Parathyroid adenoma (tissue), 2 donors: ENCODE measurements around the gene PTGDR.

Experiments
- H2AFZ ChIP-seq: fragments of 300-600 bp; sonication (generic); one replicate; pipeline ENCODE4 v1.7.0; 2017; ENCODE audit warnings: antibody characterized with exemption, mild to moderate bottlenecking
- H3K27ac ChIP-seq: fragments of 300-600 bp; sonication (generic); one replicate; pipeline ENCODE4 v1.7.0; 2017
- H3K27me3 ChIP-seq: fragments of 300-600 bp; sonication (generic); one replicate; pipeline ENCODE4 v1.7.0; 2017; ENCODE audit warnings: low read length; ENCODE audit not compliant: control insufficient read depth, insufficient read depth
- H3K36me3 ChIP-seq: fragments of 300-600 bp; sonication (generic); one replicate; pipeline ENCODE4 v1.7.0; 2017; ENCODE audit warnings: low read length; ENCODE audit not compliant: control insufficient read depth, insufficient read depth
- H3K4me1 ChIP-seq: fragments of 300-600 bp; sonication (generic); one replicate; pipeline ENCODE4 v1.7.0; 2017; ENCODE audit warnings: control low read depth
- H3K4me2 ChIP-seq: fragments of 300-600 bp; sonication (generic); one replicate; pipeline ENCODE4 v1.7.0; 2017; ENCODE audit warnings: low read length
- H3K4me3 ChIP-seq: fragments of 300-600 bp; sonication (generic); one replicate; pipeline ENCODE4 v1.7.0; 2017; ENCODE audit warnings: low read depth, low read length
- H3K79me2 ChIP-seq: fragments of 300-600 bp; sonication (generic); one replicate; pipeline ENCODE4 v1.7.0; 2017; ENCODE audit warnings: control low read depth
- H3K9ac ChIP-seq: fragments of 300-600 bp; sonication (generic); one replicate; pipeline ENCODE4 v1.7.0; 2017; ENCODE audit warnings: mild to moderate bottlenecking
- H3K9me3 ChIP-seq: fragments of 300-600 bp; sonication (generic); one replicate; pipeline ENCODE4 v1.7.0; 2017; ENCODE audit warnings: low read length; ENCODE audit not compliant: control insufficient read depth
- TF ChIP-seq, protein P1 (sequence below): fragments of 300-600 bp; sonication (generic); IDR thresholded peaks from one replicate; pipeline ENCODE4 v1.7.0; 2017; ENCODE audit warnings: antibody characterized with exemption, mild to moderate bottlenecking
- donor health status: primary hyperparathyroidism.

PTGDR gene

DNA sequence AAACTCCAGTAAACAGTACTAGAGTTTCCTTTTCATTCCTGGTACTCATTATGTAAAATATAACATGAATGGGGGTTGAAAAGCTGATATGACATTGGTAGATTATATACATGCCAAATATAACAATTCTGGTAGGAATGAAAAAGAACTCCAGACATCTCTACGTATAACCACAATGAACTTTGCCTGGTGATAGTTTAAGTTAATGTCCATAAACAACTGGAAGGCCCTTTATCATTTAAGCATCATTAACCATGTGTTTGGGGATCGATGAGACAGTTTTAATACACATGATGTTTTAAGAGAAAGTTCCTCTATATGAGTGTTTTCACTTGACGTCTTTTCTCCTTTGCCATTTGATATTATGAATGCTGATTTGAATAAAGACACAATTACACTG is 52.4 kb downstream of the PTGDR start:
- Histone ChIP-seq H3K4me3 (no peak overlapping the region), H3K9me3 (no peaks in the 10 kb centered on the region), H2AFZ (no peak overlapping the region), H3K27ac (no peak overlapping the region), H3K36me3 (no peaks in the 10 kb centered on the region), H3K9ac (no peak overlapping the region), H3K4me1 (no peaks in the 10 kb centered on the region), H3K27me3 (no peaks in the 10 kb centered on the region), H3K4me2 (no peak overlapping the region), H3K79me2 (no peaks in the 10 kb centered on the region)
- TF ChIP-seq, protein P1, sequence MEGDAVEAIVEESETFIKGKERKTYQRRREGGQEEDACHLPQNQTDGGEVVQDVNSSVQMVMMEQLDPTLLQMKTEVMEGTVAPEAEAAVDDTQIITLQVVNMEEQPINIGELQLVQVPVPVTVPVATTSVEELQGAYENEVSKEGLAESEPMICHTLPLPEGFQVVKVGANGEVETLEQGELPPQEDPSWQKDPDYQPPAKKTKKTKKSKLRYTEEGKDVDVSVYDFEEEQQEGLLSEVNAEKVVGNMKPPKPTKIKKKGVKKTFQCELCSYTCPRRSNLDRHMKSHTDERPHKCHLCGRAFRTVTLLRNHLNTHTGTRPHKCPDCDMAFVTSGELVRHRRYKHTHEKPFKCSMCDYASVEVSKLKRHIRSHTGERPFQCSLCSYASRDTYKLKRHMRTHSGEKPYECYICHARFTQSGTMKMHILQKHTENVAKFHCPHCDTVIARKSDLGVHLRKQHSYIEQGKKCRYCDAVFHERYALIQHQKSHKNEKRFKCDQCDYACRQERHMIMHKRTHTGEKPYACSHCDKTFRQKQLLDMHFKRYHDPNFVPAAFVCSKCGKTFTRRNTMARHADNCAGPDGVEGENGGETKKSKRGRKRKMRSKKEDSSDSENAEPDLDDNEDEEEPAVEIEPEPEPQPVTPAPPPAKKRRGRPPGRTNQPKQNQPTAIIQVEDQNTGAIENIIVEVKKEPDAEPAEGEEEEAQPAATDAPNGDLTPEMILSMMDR, result no peak

DNA sequence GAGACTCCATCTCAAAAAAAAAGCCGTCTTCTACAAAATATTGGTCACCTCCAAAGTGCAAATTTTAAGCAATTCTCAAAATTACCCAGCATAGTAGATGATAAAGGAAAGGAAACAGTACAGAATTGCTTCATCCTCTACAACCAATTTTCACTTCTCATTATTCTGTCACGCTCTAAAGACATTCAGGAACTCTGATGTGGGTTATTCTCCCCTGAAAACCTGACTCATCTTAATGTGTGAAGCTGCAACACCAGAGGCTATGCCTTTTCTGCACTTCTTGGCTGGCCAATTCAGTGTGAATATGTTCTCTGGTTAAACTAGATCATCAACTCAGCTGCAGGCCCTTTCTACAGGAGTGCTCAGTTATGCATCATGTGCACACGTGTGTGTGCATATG is 57.6 kb downstream of the PTGDR start:
- no peak overlapping the region for H3K9ac ChIP-seq
- H3K4me3 ChIP-seq, result no peak overlapping the region
- no peaks in the 10 kb centered on the region for H3K79me2 ChIP-seq
- no peak overlapping the region for H2AFZ ChIP-seq
- no peak overlapping the region for H3K27ac ChIP-seq
- TF ChIP-seq, protein P1, result no peak
- no peaks in the 10 kb centered on the region for H3K4me1 ChIP-seq
- H3K27me3 ChIP-seq, result no peaks in the 10 kb centered on the region
- H3K9me3 ChIP-seq, result no peaks in the 10 kb centered on the region
- no peak overlapping the region for H3K4me2 ChIP-seq
- no peaks in the 10 kb centered on the region for H3K36me3 ChIP-seq

DNA sequence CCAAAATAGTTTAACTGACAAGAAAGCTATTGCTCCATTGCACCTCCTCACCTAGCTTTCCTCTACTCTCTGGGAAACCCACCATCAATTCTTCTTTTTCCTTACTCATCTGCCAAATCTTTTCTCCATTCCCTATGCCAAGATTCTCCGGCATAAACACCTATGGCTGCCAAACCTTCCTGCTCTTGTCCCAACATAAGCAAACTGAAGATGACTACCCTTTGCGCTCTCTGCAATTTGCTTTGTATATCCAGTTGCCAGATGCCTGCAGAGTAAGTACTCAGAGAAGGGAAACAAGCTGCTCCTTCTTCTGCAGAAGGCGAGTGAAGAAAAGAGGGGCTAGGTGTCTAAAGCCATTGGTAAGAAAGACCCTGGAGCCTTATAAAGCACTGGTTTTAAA is 58.1 kb downstream of the PTGDR start:
- Histone ChIP-seq H3K4me3 (no peak overlapping the region), H3K4me2 (no peak overlapping the region), H3K27ac (no peak overlapping the region), H3K4me1 (no peaks in the 10 kb centered on the region), H3K9me3 (no peaks in the 10 kb centered on the region), H3K36me3 (no peaks in the 10 kb centered on the region), H3K9ac (no peak overlapping the region), H3K27me3 (no peaks in the 10 kb centered on the region), H2AFZ (no peak overlapping the region), H3K79me2 (no peaks in the 10 kb centered on the region)
- TF ChIP-seq, protein P1, result no peak
